Testis (tissue), 2 donors: ENCODE measurements around the gene FBLN2.

Experiments used
- POLR2A ChIP-seq: fragments of 450-650 bp; IDR thresholded peaks from one replicate; pipeline ENCODE4 v1.6.1; 2017; ENCODE audit warnings: antibody characterized with exemption, mild to moderate bottlenecking, moderate library complexity
- TF ChIP-seq, protein P1 (sequence below), 3 experiments: fragments of 450-650 bp in 2 of 3; fragments of 200-600 bp in 1 of 3; sonication (generic) in 1 of 3; IDR thresholded peaks; one replicate each; pipeline ENCODE4 v1.5.1; 2016 to 2019; ENCODE audit warnings: antibody characterized with exemption in 3 of 3, mild to moderate bottlenecking in 2 of 3, moderate library complexity in 1 of 3

DNA sequence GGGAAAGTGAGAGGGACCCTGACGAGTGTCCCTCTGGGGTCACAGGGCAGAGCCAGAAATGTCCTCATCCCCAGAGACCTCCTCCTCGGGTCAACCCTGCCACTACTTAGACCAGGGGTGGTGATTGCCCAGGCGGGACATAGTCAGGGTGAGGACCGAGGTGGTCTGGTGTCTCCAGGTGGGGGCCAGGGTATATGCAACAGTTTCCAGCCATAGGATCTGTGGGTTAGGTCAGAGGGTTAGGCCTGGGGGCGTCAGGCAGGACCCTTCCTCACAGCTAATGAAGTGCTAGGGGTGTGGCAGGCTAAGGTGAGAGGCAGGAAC lies 22.3 kb upstream of the FBLN2 start:
- no peak for TF ChIP-seq POLR2A
- TF ChIP-seq, protein P1, sequence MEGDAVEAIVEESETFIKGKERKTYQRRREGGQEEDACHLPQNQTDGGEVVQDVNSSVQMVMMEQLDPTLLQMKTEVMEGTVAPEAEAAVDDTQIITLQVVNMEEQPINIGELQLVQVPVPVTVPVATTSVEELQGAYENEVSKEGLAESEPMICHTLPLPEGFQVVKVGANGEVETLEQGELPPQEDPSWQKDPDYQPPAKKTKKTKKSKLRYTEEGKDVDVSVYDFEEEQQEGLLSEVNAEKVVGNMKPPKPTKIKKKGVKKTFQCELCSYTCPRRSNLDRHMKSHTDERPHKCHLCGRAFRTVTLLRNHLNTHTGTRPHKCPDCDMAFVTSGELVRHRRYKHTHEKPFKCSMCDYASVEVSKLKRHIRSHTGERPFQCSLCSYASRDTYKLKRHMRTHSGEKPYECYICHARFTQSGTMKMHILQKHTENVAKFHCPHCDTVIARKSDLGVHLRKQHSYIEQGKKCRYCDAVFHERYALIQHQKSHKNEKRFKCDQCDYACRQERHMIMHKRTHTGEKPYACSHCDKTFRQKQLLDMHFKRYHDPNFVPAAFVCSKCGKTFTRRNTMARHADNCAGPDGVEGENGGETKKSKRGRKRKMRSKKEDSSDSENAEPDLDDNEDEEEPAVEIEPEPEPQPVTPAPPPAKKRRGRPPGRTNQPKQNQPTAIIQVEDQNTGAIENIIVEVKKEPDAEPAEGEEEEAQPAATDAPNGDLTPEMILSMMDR (IDR thresholded peaks at IDR 0.05): no peak
